CD4-positive, alpha-beta T cell (primary cell): ENCODE measurements around the gene CLEC1B. TPM values are rescaled to one million over a fixed set of nuclear protein-coding genes. Genes with fewer than 3 reads are reported as not detected.
"Not testable (repeated sequence)": the region's sequence is repeated elsewhere in the genome, so short reads cannot be mapped to it uniquely, and the experiment has no call there.

ENCODE experiments used
- ATAC-seq: fragments of 200-7000 bp; cut with Tn5 transposase; one replicate; pipeline ENCODE4 v1.10.0; 2022; ENCODE audit warnings: mild to moderate bottlenecking; ENCODE audit not compliant: poor library complexity
- CTCF ChIA-PET: fragments of 350-600 bp; sonication (Branson Sonifier 250); formaldehyde crosslinking; loops from one replicate; lab custom pipeline; 2021; ENCODE audit warnings: antibody characterized with exemption, inconsistent platforms; lab: Charles Lee
- POLR2A ChIA-PET: fragments of 350-600 bp; sonication (Branson Sonifier 250); formaldehyde crosslinking; loops from one replicate; lab custom pipeline; 2021; ENCODE audit warnings: antibody characterized with exemption, inconsistent platforms; lab: Charles Lee
- DNase-seq, 14 experiments: peaks; one replicate each; pipeline ENCODE4 v3.0.0-alpha.2; 2013 to 2020; ENCODE audit warnings: mixed read lengths in 2 of 14
- H3K27ac ChIP-seq, 2 donors: one replicate each; pipeline versions ENCODE4 v1.5.1 to v1.7.0; 2013; ENCODE audit warnings: low read length in 2 of 2, low read depth in 1 of 2, mild to moderate bottlenecking in 1 of 2
- H3K27me3 ChIP-seq, 2 experiments: 1 replicate in 1 of 2; 2 replicates in 1 of 2; pipeline versions ENCODE4 v1.6.1 to v1.7.0; 2013; ENCODE audit warnings: low read length in 2 of 2, control low read depth in 1 of 2, mild to moderate bottlenecking in 1 of 2, moderate library complexity in 1 of 2; ENCODE audit not compliant: insufficient read depth in 2 of 2, control insufficient read depth in 1 of 2
- H3K36me3 ChIP-seq: one replicate; pipeline ENCODE4 v1.6.1; 2013; ENCODE audit warnings: low read length, control low read depth; ENCODE audit not compliant: insufficient read depth
- H3K4me1 ChIP-seq: one replicate; pipeline ENCODE4 v1.6.1; 2013; ENCODE audit warnings: low read length, control low read depth; ENCODE audit not compliant: insufficient read depth
- H3K4me3 ChIP-seq: one replicate; pipeline ENCODE4 v1.5.1; 2013; ENCODE audit warnings: mild to moderate bottlenecking, low read length, moderate library complexity
- H3K9me3 ChIP-seq, 2 experiments: 1 replicate in 1 of 2; 2 replicates in 1 of 2; pipeline versions ENCODE4 v1.6.1 to v1.7.0; 2013; ENCODE audit warnings: low read length in 2 of 2, mild to moderate bottlenecking in 2 of 2, control low read depth in 1 of 2, moderate library complexity in 1 of 2; ENCODE audit not compliant: control insufficient read depth in 1 of 2, insufficient read depth in 1 of 2
- H3K27ac Mint-ChIP-seq: one replicate; pipeline ENCODE4 v1.8.0; 2020; ENCODE audit warnings: mixed read lengths
- H3K27me3 Mint-ChIP-seq: one replicate; pipeline ENCODE4 v1.8.0; 2021; ENCODE audit warnings: mixed read lengths
- H3K36me3 Mint-ChIP-seq: one replicate; pipeline ENCODE4 v1.8.0; 2021; ENCODE audit warnings: low read depth, mixed read lengths
- H3K4me1 Mint-ChIP-seq: one replicate; pipeline ENCODE4 v1.8.0; 2021; ENCODE audit warnings: low read depth, mixed read lengths
- H3K4me3 Mint-ChIP-seq: one replicate; pipeline ENCODE4 v1.8.0; 2020; ENCODE audit warnings: mild to moderate bottlenecking, mixed read lengths
- H3K9me3 Mint-ChIP-seq: one replicate; pipeline ENCODE4 v1.8.0; 2020; ENCODE audit warnings: mixed read lengths
- intact Hi-C, 2 experiments: fragments of 100-400 bp; cut with DNase I in 1 of 2; cut with micrococcal nuclease in 1 of 2; formaldehyde crosslinking; loops; one replicate each; pipeline versions ENCODE4 v1.15.1 to v1.9.0; 2023 to 2025; cut with DNase I, micrococcal nuclease
- total RNA-seq, 174 experiments: library from RNA in 2 of 174; stranded (reverse) in 2 of 174; gene quantifications; one replicate each; pipeline ENCODE4 v1.2.3 and lab custom pipeline; 2021 to 2026
- TF ChIP-seq, protein P1 (sequence below): fragments of 200-600 bp; IDR thresholded peaks from one replicate; pipeline ENCODE4 v1.8.0; 2022; ENCODE audit warnings: antibody characterized with exemption, mild to moderate bottlenecking

The CLEC1B gene
- total RNA-seq, 2 experiments from 2014 or later, result not detected

DNA sequence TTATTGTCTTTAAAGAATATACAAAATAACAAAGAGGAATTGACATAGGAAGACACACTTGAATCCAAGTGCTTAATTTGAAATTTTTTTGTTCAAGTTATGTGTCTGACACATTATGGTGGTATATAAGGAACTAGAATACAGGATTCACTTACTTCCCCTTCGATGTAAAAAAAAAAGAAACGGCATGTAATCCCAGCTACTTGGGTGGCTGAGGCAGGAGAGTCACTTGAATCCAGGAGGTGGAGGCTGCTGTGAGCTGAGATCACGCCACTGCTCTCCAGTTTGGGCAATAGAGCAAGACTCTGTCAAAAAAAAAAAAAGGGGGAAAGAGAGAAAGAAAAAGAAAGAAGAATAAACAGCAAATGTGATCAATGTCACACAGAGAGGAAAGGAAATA, 18.8 kb downstream of the CLEC1B start:
- ChIA-PET CTCF (no interaction called here), POLR2A (interaction anchor here (0.8 kb wide), 1 partner anchor 11 kb away, joined by 3 read pairs; no protein-coding TSS in a partner anchor)
- intact Hi-C loops, result no loop called here
- Mint-ChIP-seq H3K27me3 (peaks cover 3% of the 10 kb centered on the region), H3K27ac (no peak overlapping the region), H3K36me3 (no peaks in the 10 kb centered on the region), H3K4me1 (no peaks in the 10 kb centered on the region), H3K9me3 (peaks cover 3% of the 10 kb centered on the region), H3K4me3 (no peak overlapping the region)
- DNase-seq (no peak), ATAC-seq (no peak)
- Histone ChIP-seq H3K27me3 (no peaks in the 10 kb centered on the region), H3K4me1 (no peaks in the 10 kb centered on the region), H3K4me3 (no peak overlapping the region), H3K9me3 (no peaks in the 10 kb centered on the region), H3K27ac (no peak overlapping the region), H3K36me3 (no peaks in the 10 kb centered on the region)
- TF ChIP-seq, protein P1, sequence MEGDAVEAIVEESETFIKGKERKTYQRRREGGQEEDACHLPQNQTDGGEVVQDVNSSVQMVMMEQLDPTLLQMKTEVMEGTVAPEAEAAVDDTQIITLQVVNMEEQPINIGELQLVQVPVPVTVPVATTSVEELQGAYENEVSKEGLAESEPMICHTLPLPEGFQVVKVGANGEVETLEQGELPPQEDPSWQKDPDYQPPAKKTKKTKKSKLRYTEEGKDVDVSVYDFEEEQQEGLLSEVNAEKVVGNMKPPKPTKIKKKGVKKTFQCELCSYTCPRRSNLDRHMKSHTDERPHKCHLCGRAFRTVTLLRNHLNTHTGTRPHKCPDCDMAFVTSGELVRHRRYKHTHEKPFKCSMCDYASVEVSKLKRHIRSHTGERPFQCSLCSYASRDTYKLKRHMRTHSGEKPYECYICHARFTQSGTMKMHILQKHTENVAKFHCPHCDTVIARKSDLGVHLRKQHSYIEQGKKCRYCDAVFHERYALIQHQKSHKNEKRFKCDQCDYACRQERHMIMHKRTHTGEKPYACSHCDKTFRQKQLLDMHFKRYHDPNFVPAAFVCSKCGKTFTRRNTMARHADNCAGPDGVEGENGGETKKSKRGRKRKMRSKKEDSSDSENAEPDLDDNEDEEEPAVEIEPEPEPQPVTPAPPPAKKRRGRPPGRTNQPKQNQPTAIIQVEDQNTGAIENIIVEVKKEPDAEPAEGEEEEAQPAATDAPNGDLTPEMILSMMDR, result no peak

DNA sequence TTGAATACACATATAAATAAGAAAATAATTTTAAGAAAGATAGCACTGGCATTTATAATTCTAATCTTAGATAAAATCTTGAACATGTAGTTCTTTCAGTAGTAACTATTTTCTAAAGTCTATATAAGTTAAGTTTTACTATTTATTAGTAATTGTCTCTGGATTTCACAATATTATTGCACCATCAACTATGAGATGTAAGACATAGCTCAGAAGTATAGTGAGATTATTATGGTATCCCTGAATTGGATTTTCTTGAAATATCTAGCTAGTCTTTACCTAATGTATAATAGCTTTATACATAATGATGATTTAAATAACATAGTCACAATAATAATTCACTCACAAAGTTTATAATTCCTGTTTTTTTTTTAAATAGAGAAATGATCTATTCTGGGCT, 21.0 kb downstream of the CLEC1B start:
- no peak overlapping the region for H3K4me3 Mint-ChIP-seq
- Histone ChIP-seq H3K36me3 (no peaks in the 10 kb centered on the region), H3K27ac (no peak overlapping the region), H3K9me3 (no peaks in the 10 kb centered on the region), H3K27me3 (no peaks in the 10 kb centered on the region), H3K4me1 (no peaks in the 10 kb centered on the region), H3K4me3 (no peak overlapping the region)
- ATAC-seq (no peak), DNase-seq (no peak)
- intact Hi-C loops, result no loop called here
- H3K36me3 Mint-ChIP-seq, result no peaks in the 10 kb centered on the region
- ChIA-PET CTCF (no interaction called here), POLR2A (no interaction called here)
- no peaks in the 10 kb centered on the region for H3K4me1 Mint-ChIP-seq
- TF ChIP-seq, protein P1, result no peak
- peaks cover 3% of the 10 kb centered on the region for H3K9me3 Mint-ChIP-seq
- no peak overlapping the region for H3K27ac Mint-ChIP-seq
- H3K27me3 Mint-ChIP-seq, result peaks cover 7% of the 10 kb centered on the region

DNA sequence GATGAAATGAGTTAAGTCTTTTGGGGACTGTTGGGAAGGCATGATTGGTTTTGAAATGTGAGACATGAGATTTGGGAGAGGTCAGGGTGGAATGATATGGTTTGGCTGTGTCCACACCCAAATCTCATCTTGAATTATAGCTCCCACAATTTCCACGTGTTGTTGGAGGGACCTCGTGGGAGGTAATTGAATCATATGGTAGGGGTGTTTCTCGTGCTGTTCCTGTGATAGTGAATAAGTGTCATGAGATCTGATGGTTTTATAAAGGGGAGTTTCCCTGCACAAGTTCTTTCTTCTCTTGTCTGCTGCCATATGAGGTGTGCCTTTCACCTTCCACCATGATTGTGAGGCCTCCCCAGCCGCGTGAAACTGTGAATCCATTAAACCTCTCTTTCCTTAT, 22.3 kb downstream of the CLEC1B start:
- intact Hi-C loops, H3K27ac Mint-ChIP-seq, H3K27ac ChIP-seq, H3K36me3 Mint-ChIP-seq, H3K27me3 Mint-ChIP-seq, POLR2A ChIA-PET, CTCF ChIA-PET, H3K4me1 Mint-ChIP-seq, H3K4me3 Mint-ChIP-seq, H3K27me3 ChIP-seq, ATAC-seq, H3K4me3 ChIP-seq, H3K9me3 ChIP-seq, H3K4me1 ChIP-seq, H3K36me3 ChIP-seq, H3K9me3 Mint-ChIP-seq: not testable (repeated sequence)
- peak in 1 of 14 experiments; percentile 25 for DNase-seq

DNA sequence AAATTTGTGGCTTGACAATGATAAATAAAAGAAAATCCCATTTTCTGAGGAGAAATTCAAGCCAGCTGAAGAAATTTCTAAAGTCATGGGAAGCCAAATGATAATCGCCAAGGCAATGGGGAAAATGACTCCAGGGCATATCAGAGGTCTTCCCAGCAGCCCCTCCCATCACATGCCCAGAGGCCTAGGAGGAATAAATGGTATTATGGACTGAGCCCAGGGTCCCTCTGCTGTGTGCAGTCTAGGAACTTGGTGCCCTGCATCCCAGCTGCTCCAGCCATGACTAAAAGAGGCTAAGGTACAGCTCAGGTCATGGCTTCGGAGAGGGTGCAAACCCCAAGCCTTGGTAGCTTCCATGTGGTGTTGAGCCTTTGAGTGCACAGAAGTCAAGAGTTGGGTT, 23.3 kb downstream of the CLEC1B start:
- no peaks in the 10 kb centered on the region for H3K27me3 ChIP-seq
- POLR2A ChIA-PET, result no interaction called here
- no peak overlapping the region for H3K4me3 ChIP-seq
- Mint-ChIP-seq H3K27me3 (peaks cover 7% of the 10 kb centered on the region), H3K36me3 (no peaks in the 10 kb centered on the region), H3K4me3 (no peak overlapping the region), H3K4me1 (no peaks in the 10 kb centered on the region), H3K9me3 (peaks cover 3% of the 10 kb centered on the region), H3K27ac (no peak overlapping the region)
- DNase-seq, result no peak
- H3K27ac ChIP-seq, result no peak overlapping the region
- CTCF ChIA-PET, result no interaction called here
- ATAC-seq, result no peak
- TF ChIP-seq, protein P1, result no peak
- no peaks in the 10 kb centered on the region for H3K4me1 ChIP-seq
- H3K36me3 ChIP-seq, result no peaks in the 10 kb centered on the region
- no peaks in the 10 kb centered on the region for H3K9me3 ChIP-seq
- intact Hi-C loops, result no loop called here

DNA sequence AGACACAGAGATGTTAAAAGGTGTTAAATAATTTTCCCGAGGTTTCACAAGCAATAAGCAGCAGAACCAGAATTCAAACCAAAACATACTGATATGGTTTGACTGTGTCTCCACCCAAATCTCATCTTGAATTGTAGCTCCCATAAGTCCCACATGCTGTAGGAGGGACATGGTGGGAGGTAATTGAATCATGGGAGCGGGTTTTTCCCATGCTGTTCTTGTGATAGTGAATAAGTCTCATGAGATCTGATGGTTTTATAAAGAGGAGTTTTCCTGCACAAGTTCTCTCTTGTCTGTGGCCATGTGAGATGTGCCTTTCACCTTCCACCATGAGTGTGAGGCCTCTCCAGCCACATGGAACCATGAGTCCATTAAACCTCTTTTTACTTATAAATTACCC, 24.2 kb downstream of the CLEC1B start:
- H3K36me3 Mint-ChIP-seq, H3K9me3 ChIP-seq, H3K9me3 Mint-ChIP-seq, CTCF ChIA-PET, intact Hi-C loops, H3K36me3 ChIP-seq, ATAC-seq, H3K27me3 ChIP-seq, H3K4me1 ChIP-seq, H3K4me1 Mint-ChIP-seq, H3K27ac ChIP-seq, H3K27ac Mint-ChIP-seq, H3K4me3 Mint-ChIP-seq, H3K27me3 Mint-ChIP-seq, POLR2A ChIA-PET, H3K4me3 ChIP-seq: not testable (repeated sequence)
- peak in 1 of 14 experiments; percentile 22 for DNase-seq
